HEK293 (cell line): Measurements from ENCODE around the gene CD207.

ENCODE experiments used
- BCL11B ChIP-seq: fragments of 450-650 bp; formaldehyde crosslinking; IDR thresholded peaks from 2 replicates; pipeline ENCODE4 v1.5.1; 2016; ENCODE audit warnings: low read depth, missing biosample characterization, missing genetic modification characterization
- ZNF530 ChIP-seq: fragments of 450-650 bp; formaldehyde crosslinking; IDR thresholded peaks from 2 replicates; pipeline ENCODE4 v1.5.1; 2016; ENCODE audit warnings: low read depth, missing biosample characterization, missing genetic modification characterization
- ZNF560 ChIP-seq: fragments of 450-650 bp; formaldehyde crosslinking; IDR thresholded peaks from 2 replicates; pipeline ENCODE4 v1.5.1; 2017; ENCODE audit warnings: missing biosample characterization, missing genetic modification characterization, borderline replicate concordance
- TF ChIP-seq, protein P1 (sequence below): fragments of 450-650 bp; formaldehyde crosslinking; IDR thresholded peaks from 2 replicates; pipeline ENCODE4 v1.5.1; 2016; ENCODE audit warnings: missing biosample characterization, missing genetic modification characterization

DNA sequence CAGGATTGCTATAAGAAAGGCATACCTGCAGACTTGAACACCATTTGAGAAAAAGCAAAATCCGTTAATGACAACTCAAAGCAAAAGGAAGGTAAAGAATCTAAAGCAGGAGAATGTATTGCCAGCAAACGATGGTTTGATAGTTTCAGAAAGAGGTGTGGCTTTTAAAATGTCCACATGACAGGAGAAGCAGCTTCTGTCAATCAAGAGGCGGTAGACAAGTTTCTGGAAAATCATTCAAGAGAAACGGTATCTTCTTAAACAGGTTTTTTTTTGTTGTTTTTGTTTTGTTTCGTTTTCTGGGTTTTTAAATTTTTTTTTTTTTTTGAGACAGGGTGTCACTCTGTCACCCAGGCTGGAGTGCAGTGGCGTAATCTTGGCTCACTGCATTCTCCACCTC, 29.0 kb downstream of the CD207 start:
- TF ChIP-seq BCL11B (no peak), ZNF530 (tag by site-specific recombination) (no peak), ZNF560 (no peak)
- TF ChIP-seq, protein P1, sequence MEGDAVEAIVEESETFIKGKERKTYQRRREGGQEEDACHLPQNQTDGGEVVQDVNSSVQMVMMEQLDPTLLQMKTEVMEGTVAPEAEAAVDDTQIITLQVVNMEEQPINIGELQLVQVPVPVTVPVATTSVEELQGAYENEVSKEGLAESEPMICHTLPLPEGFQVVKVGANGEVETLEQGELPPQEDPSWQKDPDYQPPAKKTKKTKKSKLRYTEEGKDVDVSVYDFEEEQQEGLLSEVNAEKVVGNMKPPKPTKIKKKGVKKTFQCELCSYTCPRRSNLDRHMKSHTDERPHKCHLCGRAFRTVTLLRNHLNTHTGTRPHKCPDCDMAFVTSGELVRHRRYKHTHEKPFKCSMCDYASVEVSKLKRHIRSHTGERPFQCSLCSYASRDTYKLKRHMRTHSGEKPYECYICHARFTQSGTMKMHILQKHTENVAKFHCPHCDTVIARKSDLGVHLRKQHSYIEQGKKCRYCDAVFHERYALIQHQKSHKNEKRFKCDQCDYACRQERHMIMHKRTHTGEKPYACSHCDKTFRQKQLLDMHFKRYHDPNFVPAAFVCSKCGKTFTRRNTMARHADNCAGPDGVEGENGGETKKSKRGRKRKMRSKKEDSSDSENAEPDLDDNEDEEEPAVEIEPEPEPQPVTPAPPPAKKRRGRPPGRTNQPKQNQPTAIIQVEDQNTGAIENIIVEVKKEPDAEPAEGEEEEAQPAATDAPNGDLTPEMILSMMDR = no peak
